ENCODE measurements around the gene CES3.

- no peak for TF ChIP-seq CTCF (IDR thresholded peaks at IDR 0.05; ENCODE audit: insufficient read depth, low read depth, low read length)
- no peak for TF ChIP-seq EZH2 (IDR thresholded peaks at IDR 0.05; ENCODE audit: insufficient read depth, low read length)
Observed at GRCh38 chr16:66935314-66936011, 25.6 kb upstream of the CES3 start, which contains the start of gene CES2.
